H9 (cell line): ENCODE measurements around the gene MCAM. TPM values are rescaled to one million over a fixed set of nuclear protein-coding genes. Genes with fewer than 3 reads are reported as not detected.

Experiments
- DNase-seq: peaks from one replicate; pipeline ENCODE4 v3.0.0-alpha.2; 2017
- H2AFZ ChIP-seq: one replicate; pipeline ENCODE4 v1.6.1; 2013; ENCODE audit warnings: mild to moderate bottlenecking, low read length, control low read depth, moderate library complexity
- H2AK5ac ChIP-seq: 2 replicates; pipeline ENCODE4 v1.6.1; 2013; ENCODE audit warnings: low read length, control low read depth, mixed read lengths; ENCODE audit not compliant: insufficient read length
- H2BK120ac ChIP-seq: one replicate; pipeline ENCODE4 v1.6.1; 2013; ENCODE audit warnings: low read depth, mild to moderate bottlenecking, low read length, control low read depth, inconsistent platforms; ENCODE audit not compliant: poor library complexity, severe bottlenecking
- H2BK12ac ChIP-seq: 2 replicates; pipeline ENCODE4 v1.6.1; 2013; ENCODE audit warnings: low read length, control low read depth, mixed read lengths, low read depth; ENCODE audit not compliant: insufficient read length
- H2BK15ac ChIP-seq: 2 replicates; pipeline ENCODE4 v1.6.1; 2013; ENCODE audit warnings: low read depth, low read length, control low read depth
- H2BK20ac ChIP-seq: one replicate; pipeline ENCODE4 v1.6.1; 2013; ENCODE audit warnings: low read depth, mild to moderate bottlenecking, low read length, control low read depth, inconsistent platforms; ENCODE audit not compliant: poor library complexity, severe bottlenecking
- H2BK5ac ChIP-seq: 2 replicates; pipeline ENCODE4 v1.6.1; 2013; ENCODE audit warnings: low read length, control low read depth, mixed read lengths; ENCODE audit not compliant: insufficient read length
- H3K14ac ChIP-seq: 2 replicates; pipeline ENCODE4 v1.6.1; 2013; ENCODE audit warnings: low read length, control low read depth; ENCODE audit not compliant: insufficient read depth
- H3K18ac ChIP-seq: 2 replicates; pipeline ENCODE4 v1.6.1; 2013; ENCODE audit warnings: low read depth, mild to moderate bottlenecking, mixed read lengths, low read length, control low read depth; ENCODE audit not compliant: insufficient read length
- H3K23ac ChIP-seq: 2 replicates; pipeline ENCODE4 v1.6.1; 2013; ENCODE audit warnings: low read length, control low read depth, mixed read lengths, low read depth; ENCODE audit not compliant: insufficient read length
- H3K23me2 ChIP-seq: 2 replicates; pipeline ENCODE4 v1.6.1; 2013; ENCODE audit warnings: low read depth, mild to moderate bottlenecking, mixed read lengths, low read length, control low read depth; ENCODE audit not compliant: insufficient read length, poor library complexity, severe bottlenecking
- H3K27ac ChIP-seq: 2 replicates; pipeline ENCODE4 v1.5.1; 2013; ENCODE audit warnings: low read length, control low read depth, mixed read lengths, low read depth; ENCODE audit not compliant: insufficient read length
- H3K27me3 ChIP-seq: 2 replicates; pipeline ENCODE4 v1.6.1; 2013; ENCODE audit warnings: low read length, control low read depth, inconsistent platforms; ENCODE audit not compliant: insufficient read depth
- H3K4ac ChIP-seq: 2 replicates; pipeline ENCODE4 v1.6.1; 2013; ENCODE audit warnings: low read depth, mild to moderate bottlenecking, control low read depth, inconsistent platforms, low read length, moderate library complexity
- H3K4me1 ChIP-seq: 2 replicates; pipeline ENCODE4 v1.6.1; 2013; ENCODE audit warnings: low read length, control low read depth, inconsistent platforms; ENCODE audit not compliant: insufficient read depth
- H3K4me2 ChIP-seq: 2 replicates; pipeline ENCODE4 v1.6.1; 2013; ENCODE audit warnings: low read length, control low read depth, mixed read lengths; ENCODE audit not compliant: insufficient read length, insufficient read depth
- H3K56ac ChIP-seq: 2 replicates; pipeline ENCODE4 v1.6.1; 2013; ENCODE audit warnings: low read depth, mild to moderate bottlenecking, mixed read lengths, low read length, control low read depth; ENCODE audit not compliant: insufficient read length
- H3K79me1 ChIP-seq: 2 replicates; pipeline ENCODE4 v1.6.1; 2013; ENCODE audit warnings: low read depth, mild to moderate bottlenecking, moderate library complexity, low read length, control low read depth, inconsistent platforms; ENCODE audit not compliant: insufficient read depth, poor library complexity, severe bottlenecking
- H3K79me2 ChIP-seq: 2 replicates; pipeline ENCODE4 v1.6.1; 2013; ENCODE audit warnings: low read length, control low read depth, inconsistent platforms; ENCODE audit not compliant: insufficient read depth
- H3K9ac ChIP-seq: 2 replicates; pipeline ENCODE4 v1.6.1; 2013; ENCODE audit warnings: low read length, control low read depth, mixed read lengths; ENCODE audit not compliant: insufficient read length; ENCODE audit errors: extremely low read depth
- H3K9me3 ChIP-seq: one replicate; pipeline ENCODE4 v1.6.1; 2013; ENCODE audit warnings: low read depth, low read length, inconsistent platforms; ENCODE audit not compliant: control insufficient read depth
- H3T11ph ChIP-seq: one replicate; pipeline ENCODE4 v1.6.1; 2013; ENCODE audit warnings: mild to moderate bottlenecking, low read length, control low read depth, inconsistent platforms
- H4K20me1 ChIP-seq: one replicate; pipeline ENCODE4 v1.6.1; 2013; ENCODE audit not compliant: control insufficient read depth, insufficient read length, insufficient read depth
- H4K5ac ChIP-seq: 2 replicates; pipeline ENCODE4 v1.6.1; 2013; ENCODE audit warnings: low read depth, mild to moderate bottlenecking, mixed read lengths, low read length, control low read depth; ENCODE audit not compliant: insufficient read length
- H4K8ac ChIP-seq: replicated peaks from 2 replicates; pipeline ENCODE4 v1.6.1; 2013; ENCODE audit warnings: low read length, control low read depth, mixed read lengths, low read depth; ENCODE audit not compliant: insufficient read length
- H4K91ac ChIP-seq: 2 replicates; pipeline ENCODE4 v1.6.1; 2013; ENCODE audit warnings: low read depth, mild to moderate bottlenecking, moderate library complexity, mixed read lengths, low read length, control low read depth; ENCODE audit not compliant: insufficient read length
- H3K27ac Mint-ChIP-seq, 3 experiments: 2 replicates in 2 of 3; 3 replicates in 1 of 3; pipeline ENCODE4 v1.8.0; 2020 to 2021; ENCODE audit warnings: mixed read lengths in 3 of 3, mild to moderate bottlenecking in 1 of 3, moderate library complexity in 1 of 3
- H3K27me3 Mint-ChIP-seq: 2 replicates; pipeline ENCODE4 v1.8.0; 2021; ENCODE audit warnings: low read depth, mild to moderate bottlenecking, moderate library complexity, mixed read lengths
- H3K36me3 Mint-ChIP-seq, 3 experiments: 2 replicates in 2 of 3; 3 replicates in 1 of 3; pipeline ENCODE4 v1.8.0; 2020 to 2021; ENCODE audit warnings: low read depth in 3 of 3, mixed read lengths in 3 of 3; ENCODE audit not compliant: insufficient read depth in 1 of 3
- H3K4me1 Mint-ChIP-seq, 2 experiments: 2 replicates each; pipeline ENCODE4 v1.8.0; 2020; ENCODE audit warnings: mixed read lengths in 2 of 2
- H3K4me3 Mint-ChIP-seq, 2 experiments: 2 replicates in 1 of 2; 3 replicates in 1 of 2; pipeline ENCODE4 v1.8.0; 2020 to 2021; ENCODE audit warnings: mild to moderate bottlenecking in 2 of 2, mixed read lengths in 2 of 2, moderate library complexity in 1 of 2
- H3K9me3 Mint-ChIP-seq, 2 experiments: 2 replicates in 1 of 2; 3 replicates in 1 of 2; pipeline ENCODE4 v1.8.0; 2020; ENCODE audit warnings: mild to moderate bottlenecking in 2 of 2, mixed read lengths in 2 of 2, moderate library complexity in 1 of 2
- CTCF ChIP-seq: fragments of 200-600 bp; sonication (generic); conservative IDR thresholded peaks from 3 replicates; pipeline ENCODE4 v1.8.0; 2021; ENCODE audit warnings: antibody characterized with exemption, mild to moderate bottlenecking
- WGBS: extraction: QIAGEN DNeasy Blood & Tissue Kit; methylation state at CpG from one replicate; pipeline ENCODE4 v1.1.7; 2013; ENCODE audit warnings: missing lambda C conversion rate, low lambda C conversion rate, mixed read lengths; ENCODE audit not compliant: insufficient read length; ENCODE audit errors: extremely low coverage; 5-methylcytosine and 5-hydroxymethylcytosine counted together
- total RNA-seq: library from RNA; stranded (reverse); gene quantifications from 2 replicates; pipeline ENCODE4 v1.2.1, GENCODE V29; 2021

MCAM gene
- total RNA-seq, 1 experiment from 2014 or later: 21.5 TPM

- Histone ChIP-seq H2AK5ac (no peak overlapping the region), H2AFZ (no peak overlapping the region), H4K8ac (no peak overlapping the region), H3K9me3 (no peaks in the 10 kb centered on the region), H3K79me1 (peaks cover 3% of the 10 kb centered on the region), H4K91ac (no peak overlapping the region), H2BK120ac (no peak overlapping the region), H2BK15ac (no peak overlapping the region), H3K18ac (no peak overlapping the region), H4K5ac (no peak overlapping the region), H3K4me1 (no peaks in the 10 kb centered on the region; the same call in 1 of the 2 replicates), H4K20me1 (no peaks in the 10 kb centered on the region), H2BK12ac (no peak overlapping the region), H2BK20ac (no peak overlapping the region), H2BK5ac (no peak overlapping the region), H3K27me3 (no peaks in the 10 kb centered on the region), H3K14ac (no peak overlapping the region), H3K56ac (no peak overlapping the region), H3K4ac (no peak overlapping the region), H3T11ph (no peak overlapping the region), H3K79me2 (peaks cover 3% of the 10 kb centered on the region; the same call in 1 of the 2 replicates), H3K27ac (no peak overlapping the region), H3K4me2 (no peak overlapping the region), H3K9ac (no peak overlapping the region), H3K23me2 (peaks cover 6% of the 10 kb centered on the region), H3K23ac (no peak overlapping the region)
- Mint-ChIP-seq H3K4me1 (peaks cover 14 to 31% of the 10 kb centered on the region in 2 experiments), H3K36me3 (peaks cover 0 to 4% (median 0%) of the 10 kb centered on the region in 3 experiments; a peak in 1 of 7 replicates), H3K27me3 (no peaks in the 10 kb centered on the region; the same call in 1 of the 2 replicates), H3K9me3 (no peaks in the 10 kb centered on the region; a peak in 1 of 5 replicates), H3K4me3 (no peak overlapping the region), H3K27ac (no peak overlapping the region)
- WGBS: no CpG with 5 or more reads among the region's 1 CpG
- no peak for DNase-seq
- no peak for TF ChIP-seq CTCF
Observed at GRCh38 chr11:119330237-119330636, 13.3 kb upstream of the MCAM start.
